Activated CD8-positive, alpha-beta memory T cell treated with anti-CD3 and anti-CD28 coated beads, Interleukin-2, amount 50 U/mL, for 4 hours (primary cell): ENCODE measurements around the gene LCE7A.

Experiments
- DNase-seq: peaks from one replicate; pipeline ENCODE4 v3.0.0-alpha.2; 2020

The LCE7A gene

GRCh38 chr1:152880907-152881306 lies 21.1 kb downstream of the LCE7A start:
- no peak for DNase-seq

GRCh38 chr1:152884085-152884484 lies 24.3 kb downstream of the LCE7A start:
- no peak for DNase-seq

GRCh38 chr1:152884506-152884905 lies 24.7 kb downstream of the LCE7A start:
- no peak for DNase-seq

GRCh38 chr1:152884966-152885624 lies 25.3 kb downstream of the LCE7A start:
- no peak for DNase-seq

GRCh38 chr1:152886085-152886484 lies 26.3 kb downstream of the LCE7A start:
- DNase-seq, result no peak

- no peak for DNase-seq
These were observed 27.1 kb downstream of the LCE7A start for GRCh38 chr1:152886758-152887409.

- no peak for DNase-seq
These were observed 28.3 kb downstream of the LCE7A start for GRCh38 chr1:152888126-152888525.

GRCh38 chr1:152899027-152899426 lies 39.2 kb downstream of the LCE7A start:
- no peak for DNase-seq

GRCh38 chr1:152899883-152900282 lies 40.1 kb downstream of the LCE7A start:
- no peak for DNase-seq

- DNase-seq, result no peak
These were observed 41.8 kb downstream of the LCE7A start for GRCh38 chr1:152901631-152902030.

GRCh38 chr1:152902636-152903035 lies 42.8 kb downstream of the LCE7A start:
- no peak for DNase-seq

GRCh38 chr1:152904688-152905440 lies 45.1 kb downstream of the LCE7A start:
- DNase-seq, result no peak

GRCh38 chr1:152906023-152906565 lies 46.3 kb downstream of the LCE7A start:
- DNase-seq, result no peak

GRCh38 chr1:152907686-152908601 lies 48.1 kb downstream of the LCE7A start, which contains the start of gene IVL:
Gene IVL, plus strand, starts transcription at chr1:152908546. Its CDS starts 1,252 bp downstream, at chr1:152909798.
- no peak for DNase-seq

GRCh38 chr1:152909206-152909605 lies 49.4 kb downstream of the LCE7A start:
- DNase-seq, result no peak
